Naive thymus-derived CD8-positive, alpha-beta T cell (primary cell): ENCODE data around the gene XYLT1. TPM values are rescaled to one million over a fixed set of nuclear protein-coding genes. Genes with fewer than 3 reads are reported as not detected.

Source experiments
- ATAC-seq, 2 donors: fragments of 150-1000 bp; cut with Tn5 transposase in 1 of 2; sonication (Bioruptor Pico), chemical (Tn5 transposase) in 1 of 2; 1 replicate in 1 of 2; 2 replicates in 1 of 2; pipeline ENCODE4 v1.10.0; 2021; ENCODE audit warnings: mild to moderate bottlenecking in 2 of 2, moderate library complexity in 2 of 2
- POLR2A ChIA-PET: fragments of 350-600 bp; sonication (Branson Sonifier 250); formaldehyde crosslinking; loops from one replicate; lab custom pipeline; 2021; ENCODE audit warnings: antibody characterized with exemption; lab: Charles Lee
- DNase-seq, 10 donors: peaks; one replicate each; pipeline versions ENCODE4 v3.0.0 to v3.0.0-alpha.2; 2020 to 2022
- H3K27ac Mint-ChIP-seq, 10 donors: one replicate each; pipeline ENCODE4 v1.8.0; 2020 to 2022; ENCODE audit warnings: mild to moderate bottlenecking in 10 of 10, mixed read lengths in 10 of 10, moderate library complexity in 4 of 10, inconsistent platforms in 1 of 10
- H3K27me3 Mint-ChIP-seq, 5 donors: one replicate each; pipeline ENCODE4 v1.8.0; 2021 to 2022; ENCODE audit warnings: mixed read lengths in 5 of 5
- H3K36me3 Mint-ChIP-seq, 3 donors: one replicate each; pipeline ENCODE4 v1.8.0; 2020 to 2022; ENCODE audit warnings: mixed read lengths in 3 of 3, mild to moderate bottlenecking in 2 of 3, inconsistent platforms in 1 of 3
- H3K4me1 Mint-ChIP-seq, 4 donors: one replicate each; pipeline ENCODE4 v1.8.0; 2021 to 2022; ENCODE audit warnings: mixed read lengths in 4 of 4
- H3K4me3 Mint-ChIP-seq, 10 donors: one replicate each; pipeline ENCODE4 v1.8.0; 2020 to 2022; ENCODE audit warnings: mild to moderate bottlenecking in 10 of 10, mixed read lengths in 10 of 10, moderate library complexity in 6 of 10, inconsistent platforms in 1 of 10
- H3K9me3 Mint-ChIP-seq, 9 donors: one replicate each; pipeline ENCODE4 v1.8.0; 2020 to 2022; ENCODE audit warnings: mixed read lengths in 9 of 9, mild to moderate bottlenecking in 3 of 9, inconsistent platforms in 1 of 9, moderate library complexity in 1 of 9
- polyA plus RNA-seq, 3 donors: library from polyadenylated mRNA; unstranded; fragments of 300-500 nt; fragmentation: Illumina TruSeq; gene quantifications; one replicate each; pipeline ENCODE4 v1.2.3, GENCODE V29; 2021
- total RNA-seq, 8 experiments: library from RNA in 2 of 8; stranded (reverse) in 2 of 8; gene quantifications; one replicate each; pipeline ENCODE4 v1.2.3 and lab custom pipeline; 2021 to 2026

The XYLT1 gene
- total and polyA plus RNA-seq, 5 experiments from 2014 or later: 0.44 to 50.7 (median 1.4) TPM

DNA sequence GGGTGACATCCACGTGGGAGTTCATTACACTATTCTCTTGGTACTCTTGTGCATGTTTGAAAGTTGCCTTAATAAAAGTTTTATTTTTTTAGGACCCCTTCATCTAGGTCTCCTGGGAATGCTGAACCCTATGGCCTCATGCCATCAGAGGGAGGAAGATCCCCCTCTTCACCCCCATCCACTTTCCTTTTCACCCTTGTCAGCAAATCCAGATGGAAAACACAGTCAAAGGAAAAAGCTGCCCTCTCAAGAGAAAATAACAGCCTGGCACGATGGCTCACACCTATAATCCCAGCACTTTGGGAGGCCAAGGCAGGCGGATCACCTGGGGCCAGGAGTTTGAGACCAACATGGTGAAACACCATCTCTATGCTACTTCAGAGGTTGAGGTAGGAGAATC lies 274.2 kb downstream of the XYLT1 start:
- Mint-ChIP-seq H3K4me1 (peaks cover 0 to 5% (median 2%) of the 10 kb centered on the region in 4 donors), H3K4me3 (no peak overlapping the region), H3K9me3 (no peaks in the 10 kb centered on the region), H3K36me3 (peaks cover 2 to 67% (median 30%) of the 10 kb centered on the region in 3 donors), H3K27ac (peak overlapping the region in 3 of 10 donors; percentile 27 to 55 (median 37)), H3K27me3 (no peaks in the 10 kb centered on the region)
- no peak for DNase-seq
- no peak for ATAC-seq
- POLR2A ChIA-PET: no interaction called here

DNA sequence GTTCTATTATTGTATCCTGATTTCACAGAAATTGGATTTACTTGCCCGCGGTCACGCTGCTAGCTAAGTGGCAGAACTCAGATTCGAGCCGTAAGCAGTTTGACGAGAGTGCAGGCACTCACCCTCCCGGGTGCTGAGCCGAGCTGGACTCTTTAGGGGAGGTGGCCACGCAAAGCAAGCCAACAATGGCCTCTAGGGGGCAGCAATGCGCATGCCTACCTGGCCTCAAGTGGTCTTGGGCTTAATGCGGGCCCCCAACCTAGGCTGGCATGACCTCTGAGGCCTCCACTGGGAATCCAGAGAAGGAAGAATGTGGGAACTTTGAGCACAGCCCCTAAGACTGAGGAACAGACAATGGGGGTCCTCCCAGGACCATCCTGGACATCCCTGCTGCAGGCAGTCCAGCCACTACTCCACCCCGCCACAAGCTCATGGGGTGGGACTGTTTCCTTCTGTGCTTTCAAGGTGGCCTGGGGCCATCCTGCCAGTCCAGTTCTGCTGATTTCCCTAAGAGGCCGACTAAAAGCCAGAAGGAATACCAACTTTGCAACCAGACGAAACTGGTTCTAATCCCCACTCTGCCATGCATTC lies 276.5 kb downstream of the XYLT1 start:
- H3K4me1 Mint-ChIP-seq: peaks cover 0 to 5% (median 1%) of the 10 kb centered on the region in 4 donors
- H3K36me3 Mint-ChIP-seq: peaks cover 10 to 60% (median 33%) of the 10 kb centered on the region in 3 donors
- H3K9me3 Mint-ChIP-seq: no peaks in the 10 kb centered on the region
- H3K27ac Mint-ChIP-seq: peak overlapping the region in 1 of 10 donors; percentile 43
- DNase-seq (peak; percentile 4 to 75 (median 47)), ATAC-seq (peak; percentile 47 to 64)
- H3K4me3 Mint-ChIP-seq: no peak overlapping the region
- no peaks in the 10 kb centered on the region for H3K27me3 Mint-ChIP-seq
- POLR2A ChIA-PET: no interaction called here

DNA sequence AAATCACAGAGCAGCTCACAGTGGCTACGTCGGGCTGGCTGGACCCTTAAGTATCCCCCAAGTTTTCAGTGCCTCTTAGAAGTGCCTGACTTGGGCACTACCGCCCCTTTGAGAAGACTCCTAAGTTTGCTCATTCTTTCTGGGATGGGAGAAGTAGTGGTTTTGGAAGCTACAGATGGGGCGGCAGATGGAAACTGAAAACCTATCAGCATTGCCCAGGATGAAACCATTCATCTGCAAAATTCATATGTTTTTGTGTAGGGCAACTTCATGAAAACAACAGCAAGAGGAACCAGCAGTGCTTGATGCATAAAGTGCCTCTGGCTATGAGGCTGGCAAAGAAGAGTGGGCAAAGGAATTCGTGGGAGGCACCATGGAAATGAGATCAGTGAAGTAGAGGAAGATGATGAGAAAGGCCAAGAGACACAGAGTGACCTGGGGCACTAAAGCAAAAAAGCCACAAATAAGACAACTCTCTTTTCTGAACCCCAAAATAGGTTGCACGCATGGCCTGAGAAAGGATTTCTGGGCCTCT lies 277.1 kb downstream of the XYLT1 start:
- Mint-ChIP-seq H3K27ac (peak overlapping the region in 2 of 10 donors; percentile 43 to 64), H3K9me3 (no peaks in the 10 kb centered on the region)
- no peak for ATAC-seq

DNA sequence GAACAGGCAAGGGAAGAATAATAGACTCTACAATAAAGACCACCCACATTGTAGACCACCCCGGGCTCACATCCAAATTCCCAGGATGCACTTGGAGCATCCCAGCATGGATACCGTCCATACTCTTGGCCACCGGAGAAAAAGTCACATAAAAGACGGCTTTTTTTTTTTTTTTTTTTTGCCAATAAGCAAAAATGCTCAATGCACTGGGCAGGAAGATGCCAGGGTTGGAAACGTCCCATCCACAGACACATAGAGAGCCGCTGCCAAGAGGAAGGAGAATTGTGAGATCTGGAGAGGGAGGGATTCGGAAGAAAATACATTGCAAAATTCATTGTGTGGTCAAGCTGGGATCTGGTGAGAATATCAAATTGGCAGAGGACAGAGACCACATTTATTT lies 286.7 kb downstream of the XYLT1 start:
- Mint-ChIP-seq H3K27ac (no peak overlapping the region), H3K4me3 (no peak overlapping the region), H3K9me3 (no peaks in the 10 kb centered on the region), H3K36me3 (peaks cover 5 to 44% (median 22%) of the 10 kb centered on the region in 3 donors), H3K4me1 (peaks cover 0 to 13% (median 2%) of the 10 kb centered on the region in 4 donors), H3K27me3 (no peaks in the 10 kb centered on the region)
- DNase-seq (no peak), ATAC-seq (no peak)
- POLR2A ChIA-PET: no interaction called here

More for the DNA sequence above, 277.1 kb downstream of the XYLT1 start:
- H3K36me3 Mint-ChIP-seq: peaks cover 10 to 59% (median 33%) of the 10 kb centered on the region in 3 donors
- H3K4me3 Mint-ChIP-seq: no peak overlapping the region
- peaks cover 0 to 5% (median 1%) of the 10 kb centered on the region in 4 donors for H3K4me1 Mint-ChIP-seq
- H3K27me3 Mint-ChIP-seq: no peaks in the 10 kb centered on the region
- POLR2A ChIA-PET: no interaction called here
- DNase-seq: no peak

DNA sequence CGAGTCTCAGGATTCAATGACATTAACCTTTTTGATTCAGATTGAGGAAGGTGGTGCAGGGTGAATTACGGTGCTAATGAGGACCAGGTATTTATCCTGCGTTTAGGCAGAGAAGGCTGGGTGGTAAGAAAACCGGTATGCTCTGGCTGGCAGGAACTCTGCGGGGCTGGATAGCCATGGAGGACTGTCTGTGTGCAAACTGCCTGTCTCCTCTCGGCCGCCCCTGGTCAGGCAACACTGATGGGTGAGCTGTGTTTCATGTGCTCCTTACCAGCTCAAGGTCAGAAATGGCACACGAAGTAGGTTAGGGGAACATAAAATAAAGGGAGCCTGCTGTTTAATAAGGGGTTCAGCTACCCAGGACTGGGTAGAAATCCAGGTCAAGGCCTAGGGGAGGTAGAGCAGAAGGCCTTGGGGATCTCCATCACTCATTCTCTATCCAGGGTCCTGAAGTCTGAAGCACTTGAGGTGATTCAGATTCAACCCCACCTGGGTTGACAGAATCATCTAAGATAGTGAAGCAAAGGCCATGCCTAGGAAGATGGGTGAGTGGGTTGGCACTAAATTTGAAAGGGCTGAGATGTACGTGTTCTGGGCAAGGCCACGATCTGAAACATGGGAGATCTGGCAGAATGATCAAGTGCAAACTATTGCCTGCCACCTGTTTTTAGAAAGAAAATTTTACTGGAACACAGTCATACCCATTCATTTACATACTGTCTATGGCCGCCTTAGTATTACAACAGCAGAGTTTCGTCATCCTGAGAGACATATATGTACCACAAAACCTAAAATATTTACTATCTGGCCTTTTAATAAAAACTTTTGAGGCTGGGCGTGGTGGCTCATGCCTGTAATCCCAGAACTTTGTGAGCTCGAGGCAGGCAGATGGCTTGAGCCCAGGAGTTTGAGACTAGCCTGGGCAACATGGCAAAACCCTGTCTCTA lies 292.5 kb downstream of the XYLT1 start:
- no peak overlapping the region for H3K4me3 Mint-ChIP-seq
- no peaks in the 10 kb centered on the region for H3K9me3 Mint-ChIP-seq
- DNase-seq (no peak), ATAC-seq (no peak)
- H3K36me3 Mint-ChIP-seq: peaks cover 0 to 32% (median 20%) of the 10 kb centered on the region in 3 donors
- H3K27me3 Mint-ChIP-seq: no peaks in the 10 kb centered on the region
- peaks cover 5 to 19% (median 15%) of the 10 kb centered on the region in 4 donors for H3K4me1 Mint-ChIP-seq
- POLR2A ChIA-PET: no interaction called here
- no peak overlapping the region for H3K27ac Mint-ChIP-seq

DNA sequence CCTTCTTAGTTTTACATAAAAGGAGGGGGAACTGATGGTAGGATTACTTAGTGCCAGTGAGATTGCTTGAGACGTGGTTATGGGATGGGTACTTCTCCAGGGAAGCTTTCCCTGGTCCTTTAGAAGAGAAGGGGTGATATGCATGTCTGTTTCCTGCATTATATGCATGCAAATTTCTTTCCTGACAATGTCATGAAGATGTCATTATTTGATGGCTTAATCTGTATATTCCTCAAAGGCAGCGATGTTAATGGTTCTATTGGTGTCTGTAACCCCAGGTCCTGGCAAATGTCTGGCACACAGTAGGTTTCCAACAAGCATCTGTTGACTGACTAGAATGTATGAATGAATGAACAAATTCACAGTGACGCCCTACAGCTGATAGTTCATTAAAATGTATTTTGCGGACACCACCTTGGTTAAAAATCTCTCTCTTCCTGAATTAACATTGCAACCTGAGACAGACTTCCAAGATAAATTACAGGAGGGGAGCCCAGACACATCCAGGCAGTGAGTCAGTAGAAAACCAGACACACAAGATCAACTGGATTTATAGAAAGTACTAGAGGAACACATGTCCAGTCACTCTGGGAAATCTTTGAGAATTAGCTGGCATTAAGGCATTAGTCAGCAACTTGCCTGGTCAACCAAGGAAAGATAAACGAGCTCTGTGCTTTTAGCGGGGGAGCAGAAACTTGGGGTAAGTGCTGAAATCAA lies 293.4 kb downstream of the XYLT1 start:
- DNase-seq (no peak), ATAC-seq (no peak)
- H3K4me1 Mint-ChIP-seq: peaks cover 10 to 24% (median 19%) of the 10 kb centered on the region in 4 donors
- H3K27ac Mint-ChIP-seq: peak overlapping the region in 1 of 10 donors; percentile 46
- no peaks in the 10 kb centered on the region for H3K27me3 Mint-ChIP-seq
- H3K4me3 Mint-ChIP-seq: no peak overlapping the region
- POLR2A ChIA-PET: interaction anchor here (0.7 kb wide), 1 partner anchor 1226 kb away, joined by 4 read pairs; no protein-coding TSS in a partner anchor
- no peaks in the 10 kb centered on the region for H3K9me3 Mint-ChIP-seq
- H3K36me3 Mint-ChIP-seq: peaks cover 0 to 32% (median 20%) of the 10 kb centered on the region in 3 donors

DNA sequence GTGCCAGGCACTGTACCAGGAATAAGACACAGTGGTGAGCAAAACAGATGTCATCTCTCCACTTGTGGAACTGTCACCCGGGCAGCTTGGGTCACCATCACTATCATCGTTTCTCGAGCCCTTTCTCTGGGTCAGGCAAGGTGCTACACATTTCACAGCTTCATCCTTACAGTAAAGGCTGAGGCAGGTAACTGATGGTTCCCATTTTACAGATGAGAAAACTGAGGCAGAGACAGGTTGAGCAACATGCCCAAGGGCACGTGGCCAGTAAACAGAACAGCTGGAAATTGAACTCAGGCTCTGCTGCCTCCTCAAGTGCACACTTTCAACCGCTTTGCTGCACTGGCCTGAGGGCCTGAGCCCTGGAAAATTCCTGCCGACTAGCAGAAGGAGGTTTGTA lies 294.6 kb downstream of the XYLT1 start:
- no peaks in the 10 kb centered on the region for H3K27me3 Mint-ChIP-seq
- H3K4me3 Mint-ChIP-seq: no peak overlapping the region
- DNase-seq (no peak), ATAC-seq (no peak)
- POLR2A ChIA-PET: no interaction called here
- H3K36me3 Mint-ChIP-seq: peaks cover 0 to 29% (median 11%) of the 10 kb centered on the region in 3 donors
- H3K27ac Mint-ChIP-seq: no peak overlapping the region
- peaks cover 10 to 33% (median 17%) of the 10 kb centered on the region in 4 donors for H3K4me1 Mint-ChIP-seq
- no peaks in the 10 kb centered on the region for H3K9me3 Mint-ChIP-seq

DNA sequence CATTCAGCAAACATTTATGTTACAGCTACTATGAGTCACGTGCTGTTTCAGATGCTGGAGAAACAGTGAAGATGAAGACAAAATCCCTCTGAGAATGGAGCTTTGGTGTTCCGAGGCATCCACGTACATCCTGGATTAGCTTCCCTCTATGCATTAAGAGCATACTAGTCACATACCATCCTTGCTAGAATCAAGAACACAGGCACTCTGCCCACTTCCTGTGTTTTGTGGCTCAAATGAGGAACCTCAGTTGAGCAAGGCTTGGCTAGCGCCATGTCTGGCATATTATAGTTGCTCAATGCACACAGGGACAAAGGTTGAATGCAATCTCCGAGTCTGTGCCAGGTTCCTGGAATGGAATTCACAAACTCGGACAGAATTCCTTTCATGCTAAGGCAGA lies 297.5 kb downstream of the XYLT1 start:
- DNase-seq: peak in 3 of 10 donors; percentile 4 to 12 (median 7)
- Mint-ChIP-seq H3K4me3 (peak overlapping the region in 1 of 10 donors; percentile 11), H3K27me3 (no peaks in the 10 kb centered on the region), H3K36me3 (peaks cover 4 to 23% (median 11%) of the 10 kb centered on the region in 3 donors), H3K4me1 (peaks cover 10 to 36% (median 16%) of the 10 kb centered on the region in 4 donors), H3K27ac (peak overlapping the region in 1 of 10 donors; percentile 41), H3K9me3 (no peaks in the 10 kb centered on the region)
- ATAC-seq: peak in 1 of 2 donors; percentile 53
- POLR2A ChIA-PET: interaction anchor here (0.6 kb wide), 1 partner anchor 9 kb away, joined by 4 read pairs; no protein-coding TSS in a partner anchor

DNA sequence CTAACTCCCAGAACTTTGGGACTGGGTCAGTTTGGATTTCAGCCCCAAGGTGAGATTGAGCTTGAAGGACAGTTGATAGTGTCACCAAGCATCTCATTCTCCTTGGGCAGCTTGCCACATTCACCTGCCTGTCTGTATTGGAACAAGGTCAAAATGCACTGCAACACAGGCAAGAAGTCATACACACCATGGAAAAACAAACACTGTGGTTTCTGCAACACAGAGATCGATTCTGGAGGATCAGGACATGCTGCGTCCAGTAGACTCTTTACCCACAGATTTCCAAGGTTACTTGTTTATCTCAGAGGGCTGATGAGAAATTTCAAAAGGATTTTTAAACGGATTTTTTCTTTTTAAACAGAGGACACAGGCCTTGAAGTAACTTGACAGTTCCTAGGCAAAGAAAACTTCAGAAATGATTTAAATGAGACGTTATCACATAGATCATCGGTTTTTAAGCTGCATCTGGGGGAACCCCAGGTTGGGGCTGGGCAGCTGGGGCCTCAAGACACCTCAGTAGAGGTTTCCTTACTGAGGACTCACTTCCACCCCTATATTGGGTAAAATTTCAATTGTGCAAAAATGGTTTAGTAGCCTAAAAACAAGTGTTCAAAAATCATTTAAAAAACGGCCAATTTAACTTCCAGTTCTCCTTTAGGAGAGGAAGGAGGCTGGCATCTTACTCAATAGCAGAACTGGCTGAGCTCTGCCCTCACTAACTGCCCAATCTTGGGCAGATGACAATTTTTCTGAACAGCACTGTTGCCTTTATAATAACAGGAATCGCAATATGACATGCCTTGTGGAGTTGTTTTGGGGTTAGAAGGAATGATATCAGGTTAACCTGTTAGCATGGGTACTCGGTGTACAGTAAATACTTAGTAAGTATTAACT lies 299.3 kb downstream of the XYLT1 start:
- Mint-ChIP-seq H3K27me3 (no peaks in the 10 kb centered on the region), H3K4me3 (no peak overlapping the region), H3K9me3 (no peaks in the 10 kb centered on the region), H3K27ac (no peak overlapping the region), H3K4me1 (peaks cover 16 to 38% (median 18%) of the 10 kb centered on the region in 4 donors), H3K36me3 (peaks cover 11 to 21% (median 15%) of the 10 kb centered on the region in 3 donors)
- DNase-seq (no peak), ATAC-seq (no peak)
- POLR2A ChIA-PET: no interaction called here

DNA sequence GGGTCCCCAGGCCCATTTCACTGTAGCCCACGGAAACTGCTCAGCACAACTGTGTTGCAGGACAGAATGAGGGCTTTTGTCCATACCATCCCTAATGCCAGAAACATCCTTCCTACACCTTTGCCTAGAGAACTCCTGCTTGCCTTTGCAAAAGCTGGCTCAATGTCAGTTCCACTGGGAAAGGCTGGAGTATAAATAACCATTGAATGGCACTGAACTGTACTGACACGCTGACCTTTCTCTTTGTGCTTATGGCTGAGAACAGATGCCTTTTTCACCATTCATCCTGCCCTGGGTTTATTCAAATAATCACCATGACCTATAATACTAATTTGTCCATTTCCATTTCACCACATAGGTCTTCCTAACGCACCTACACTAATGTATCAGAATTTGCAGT lies 300.3 kb downstream of the XYLT1 start:
- H3K27me3 Mint-ChIP-seq: no peaks in the 10 kb centered on the region
- no peak for ATAC-seq
- peaks cover 7 to 16% (median 11%) of the 10 kb centered on the region in 3 donors for H3K36me3 Mint-ChIP-seq
- no peak for DNase-seq
- POLR2A ChIA-PET: no interaction called here
- H3K4me1 Mint-ChIP-seq: peaks cover 16 to 37% (median 18%) of the 10 kb centered on the region in 4 donors
- no peak overlapping the region for H3K27ac Mint-ChIP-seq
- no peaks in the 10 kb centered on the region for H3K9me3 Mint-ChIP-seq
- no peak overlapping the region for H3K4me3 Mint-ChIP-seq

DNA sequence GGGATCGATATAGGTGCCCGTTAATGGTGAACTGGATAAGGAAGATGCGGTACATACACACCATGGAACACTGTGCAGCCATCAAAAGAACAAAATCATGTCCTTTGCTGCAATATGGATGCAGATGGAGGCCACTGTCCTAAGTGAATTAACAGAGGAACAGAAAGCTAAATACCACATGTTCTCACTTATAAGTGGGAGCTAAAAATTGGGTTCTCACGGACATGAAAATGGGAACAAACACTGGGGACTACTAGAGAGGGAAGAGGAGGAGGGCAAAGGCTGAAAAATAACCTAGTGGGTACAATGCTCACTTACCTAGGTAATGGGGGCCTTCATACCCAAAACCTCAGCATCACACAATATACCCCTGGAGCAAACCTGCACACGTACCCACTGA lies 302.6 kb downstream of the XYLT1 start:
- no peaks in the 10 kb centered on the region for H3K27me3 Mint-ChIP-seq
- no peak overlapping the region for H3K4me3 Mint-ChIP-seq
- H3K36me3 Mint-ChIP-seq: peaks cover 4 to 13% (median 11%) of the 10 kb centered on the region in 3 donors
- DNase-seq: no peak
- ATAC-seq: no peak
- no peaks in the 10 kb centered on the region for H3K9me3 Mint-ChIP-seq
- POLR2A ChIA-PET: no interaction called here
- H3K27ac Mint-ChIP-seq: peak overlapping the region in 1 of 10 donors; percentile 16
- peaks cover 7 to 37% (median 14%) of the 10 kb centered on the region in 4 donors for H3K4me1 Mint-ChIP-seq
